Mucosa of descending colon (tissue), 3 donors: ENCODE measurements around the gene ASB6. TPM values are rescaled to one million over a fixed set of nuclear protein-coding genes. Genes with fewer than 3 reads are reported as not detected.

Experiments
- ATAC-seq: fragments of 200-7000 bp; cut with Tn5 transposase; one replicate; pipeline ENCODE4 v1.9.1; 2020; ENCODE audit warnings: mild to moderate bottlenecking, moderate library complexity
- DNase-seq, 3 donors: peaks; one replicate each; pipeline ENCODE4 v3.0.0-alpha.2; 2020
- H3K36me3 ChIP-seq: fragments of 200-600 bp; one replicate; pipeline ENCODE4 v1.8.0; 2021; ENCODE audit warnings: low read depth, mild to moderate bottlenecking
- H3K4me1 ChIP-seq: fragments of 200-600 bp; one replicate; pipeline ENCODE4 v1.8.0; 2021; ENCODE audit warnings: low read depth, mild to moderate bottlenecking
- H3K4me3 ChIP-seq: fragments of 200-600 bp; one replicate; pipeline ENCODE4 v1.8.0; 2021; ENCODE audit warnings: mild to moderate bottlenecking
- H3K9me3 ChIP-seq: fragments of 200-600 bp; one replicate; pipeline ENCODE4 v1.8.0; 2021; ENCODE audit warnings: mild to moderate bottlenecking
- intact Hi-C, 2 donors: fragments of 100-400 bp; cut with DNase I in 1 of 2; cut with micrococcal nuclease in 1 of 2; formaldehyde crosslinking; loops; one replicate each; pipeline versions ENCODE4 v1.11.0 to v1.11.1; 2022; cut with DNase I, micrococcal nuclease
- total RNA-seq, 3 donors: library from RNA; stranded (reverse); fragmentation: NEBNext Ultra II Directional in 2 of 3; extraction: Animal tissue kit (Norgen Biotek cat#: 25700) in 2 of 3; gene quantifications; one replicate each; pipeline versions ENCODE4 v1.2.1 to v1.2.4, GENCODE V29; 2021 to 2023
- TF ChIP-seq, protein P1 (sequence below): fragments of 200-600 bp; IDR thresholded peaks from one replicate; pipeline ENCODE4 v1.8.0; 2022; ENCODE audit warnings: antibody characterized with exemption, mild to moderate bottlenecking
- donor health status: DM: no; HTN: no; CAD: no; lungs with moderate emphysema.
- donor health status: DM: no; HTN: no; CAD: no.
- donor health status: DM: no; HTN: yes; CAD: no.

Gene ASB6
- total RNA-seq, 3 donors from 2014 or later, result 16.1 to 21.3 (median 17.5) TPM

DNA sequence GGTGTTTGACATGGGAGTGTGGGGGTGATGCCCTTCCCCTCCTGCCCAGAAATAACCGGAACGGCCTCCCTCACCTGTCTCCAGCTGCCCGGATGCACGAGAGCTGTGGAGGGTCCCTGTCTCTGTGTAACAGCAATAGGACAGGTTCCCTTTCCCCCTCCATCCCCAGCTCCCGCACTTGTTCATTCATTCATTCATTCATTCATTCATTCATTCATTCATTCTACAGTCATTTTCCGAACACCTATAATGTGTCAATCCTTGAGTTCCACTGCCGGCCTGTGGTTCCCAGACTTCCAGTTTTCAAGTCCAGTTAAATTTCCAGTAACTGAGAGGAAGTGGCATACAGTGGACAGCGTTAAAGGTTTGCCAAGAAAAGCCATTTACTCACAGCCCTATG, 30.8 kb upstream of the ASB6 start:
- TF ChIP-seq, protein P1, sequence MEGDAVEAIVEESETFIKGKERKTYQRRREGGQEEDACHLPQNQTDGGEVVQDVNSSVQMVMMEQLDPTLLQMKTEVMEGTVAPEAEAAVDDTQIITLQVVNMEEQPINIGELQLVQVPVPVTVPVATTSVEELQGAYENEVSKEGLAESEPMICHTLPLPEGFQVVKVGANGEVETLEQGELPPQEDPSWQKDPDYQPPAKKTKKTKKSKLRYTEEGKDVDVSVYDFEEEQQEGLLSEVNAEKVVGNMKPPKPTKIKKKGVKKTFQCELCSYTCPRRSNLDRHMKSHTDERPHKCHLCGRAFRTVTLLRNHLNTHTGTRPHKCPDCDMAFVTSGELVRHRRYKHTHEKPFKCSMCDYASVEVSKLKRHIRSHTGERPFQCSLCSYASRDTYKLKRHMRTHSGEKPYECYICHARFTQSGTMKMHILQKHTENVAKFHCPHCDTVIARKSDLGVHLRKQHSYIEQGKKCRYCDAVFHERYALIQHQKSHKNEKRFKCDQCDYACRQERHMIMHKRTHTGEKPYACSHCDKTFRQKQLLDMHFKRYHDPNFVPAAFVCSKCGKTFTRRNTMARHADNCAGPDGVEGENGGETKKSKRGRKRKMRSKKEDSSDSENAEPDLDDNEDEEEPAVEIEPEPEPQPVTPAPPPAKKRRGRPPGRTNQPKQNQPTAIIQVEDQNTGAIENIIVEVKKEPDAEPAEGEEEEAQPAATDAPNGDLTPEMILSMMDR, result no peak
- Histone ChIP-seq H3K36me3 (no peaks in the 10 kb centered on the region), H3K9me3 (no peaks in the 10 kb centered on the region), H3K4me3 (no peak overlapping the region), H3K4me1 (no peaks in the 10 kb centered on the region)
- intact Hi-C loops, result no loop called here
- DNase-seq (no peak), ATAC-seq (no peak)

DNA sequence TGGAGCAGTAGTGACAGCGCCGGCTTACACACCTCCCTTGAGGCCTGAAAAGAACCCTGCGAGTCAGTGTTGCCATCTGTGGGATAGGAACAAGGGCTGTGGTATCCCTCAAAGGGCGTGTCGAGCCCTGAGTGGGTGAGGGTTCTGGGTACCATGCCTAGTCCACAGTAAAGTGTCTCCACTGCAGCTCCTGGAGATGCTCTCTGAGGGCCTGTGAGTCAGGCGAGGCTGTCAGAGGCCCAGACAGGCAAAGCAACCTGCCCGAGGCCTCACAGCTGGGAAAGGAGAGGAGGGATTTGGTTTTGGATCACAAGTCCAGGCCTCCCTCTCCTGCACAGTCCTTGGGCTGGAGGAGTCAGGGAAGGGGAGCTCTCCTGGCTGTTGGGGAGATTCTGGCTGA, 29.6 kb upstream of the ASB6 start:
- TF ChIP-seq, protein P1, result no peak
- intact Hi-C loops, result no loop called here
- Histone ChIP-seq H3K36me3 (no peaks in the 10 kb centered on the region), H3K4me3 (no peak overlapping the region), H3K9me3 (no peaks in the 10 kb centered on the region), H3K4me1 (no peaks in the 10 kb centered on the region)
- DNase-seq (no peak), ATAC-seq (no peak)

DNA sequence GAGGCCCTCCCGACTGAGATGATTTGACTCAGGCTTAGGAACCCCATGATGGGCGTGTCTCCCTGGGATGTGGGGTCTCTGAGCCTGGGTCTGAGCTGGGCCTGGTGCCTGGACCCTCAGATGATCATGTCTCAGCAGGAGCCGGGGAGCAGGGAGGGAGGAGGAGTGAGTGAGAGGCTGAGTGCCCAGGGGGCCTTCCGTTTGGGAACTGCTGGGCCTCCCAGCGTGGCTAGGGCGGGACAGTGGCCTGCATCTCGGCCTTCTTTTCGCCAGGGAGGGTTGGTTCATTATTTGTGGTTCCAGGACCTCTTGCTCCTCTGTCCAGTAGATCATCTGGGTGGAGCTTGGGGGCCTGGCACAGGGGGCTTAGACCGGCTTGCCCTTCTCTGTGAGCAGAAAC, 29.1 kb upstream of the ASB6 start:
- no peak for ATAC-seq
- intact Hi-C loops, result no loop called here
- H3K36me3 ChIP-seq, result no peaks in the 10 kb centered on the region
- H3K4me3 ChIP-seq, result no peak overlapping the region
- H3K4me1 ChIP-seq, result no peaks in the 10 kb centered on the region
- TF ChIP-seq, protein P1, result no peak
- no peak for DNase-seq
- H3K9me3 ChIP-seq, result no peaks in the 10 kb centered on the region

DNA sequence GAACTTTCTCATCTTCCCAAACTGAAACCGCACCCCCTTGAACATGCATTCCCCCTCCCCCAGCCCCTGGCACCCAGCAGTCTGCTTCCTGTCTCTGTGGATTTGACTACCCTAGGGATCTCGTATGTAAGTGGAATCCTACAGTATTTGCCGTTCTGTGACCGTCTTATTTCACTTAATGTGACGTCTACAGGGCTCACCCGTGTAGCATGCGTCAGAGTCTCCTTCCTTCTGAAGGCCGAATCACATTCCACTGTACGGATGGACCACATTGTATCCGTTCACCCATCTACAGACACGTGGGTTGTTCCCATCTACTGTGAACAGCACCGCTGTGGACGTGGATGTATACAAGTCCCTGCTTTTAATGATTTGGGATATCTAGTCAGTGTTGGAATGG, 28.0 kb upstream of the ASB6 start:
- no peak for DNase-seq
- TF ChIP-seq, protein P1, result no peak
- intact Hi-C loops, result no loop called here
- Histone ChIP-seq H3K4me1 (no peaks in the 10 kb centered on the region), H3K9me3 (no peaks in the 10 kb centered on the region), H3K36me3 (no peaks in the 10 kb centered on the region), H3K4me3 (no peak overlapping the region)
- ATAC-seq, result no peak

DNA sequence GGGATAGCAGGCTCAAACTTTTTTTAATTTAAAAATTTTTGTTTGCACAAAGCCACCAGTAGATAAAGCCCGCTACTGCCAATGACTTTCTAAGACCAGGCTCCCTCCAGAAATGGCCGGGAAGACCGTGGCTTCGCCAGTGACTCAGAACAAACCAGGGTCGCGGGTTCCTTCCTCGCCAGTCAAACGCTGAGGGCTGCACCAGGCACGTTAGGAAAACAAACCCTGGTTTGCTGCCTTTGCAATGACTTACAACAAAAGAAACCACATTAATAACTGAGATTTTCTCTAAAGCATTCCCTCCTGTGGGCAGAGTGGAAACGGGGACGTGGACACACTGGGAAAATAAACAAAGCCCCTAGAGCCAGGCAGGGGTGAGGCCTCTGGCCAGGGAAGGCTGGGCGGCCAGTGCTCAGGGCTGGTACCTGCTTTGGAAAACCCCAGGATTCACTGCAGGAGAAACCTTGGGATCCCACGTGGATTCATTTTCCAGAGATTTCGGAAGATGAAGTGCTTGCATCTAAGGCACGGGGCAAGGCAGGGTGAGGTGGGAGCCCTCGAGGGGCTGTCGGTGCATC, 27.3 kb upstream of the ASB6 start:
- ATAC-seq, result no peak
- TF ChIP-seq, protein P1, result no peak
- Histone ChIP-seq H3K9me3 (no peaks in the 10 kb centered on the region), H3K4me1 (no peaks in the 10 kb centered on the region), H3K4me3 (no peak overlapping the region), H3K36me3 (no peaks in the 10 kb centered on the region)
- intact Hi-C loops, result no loop called here
- no peak for DNase-seq

DNA sequence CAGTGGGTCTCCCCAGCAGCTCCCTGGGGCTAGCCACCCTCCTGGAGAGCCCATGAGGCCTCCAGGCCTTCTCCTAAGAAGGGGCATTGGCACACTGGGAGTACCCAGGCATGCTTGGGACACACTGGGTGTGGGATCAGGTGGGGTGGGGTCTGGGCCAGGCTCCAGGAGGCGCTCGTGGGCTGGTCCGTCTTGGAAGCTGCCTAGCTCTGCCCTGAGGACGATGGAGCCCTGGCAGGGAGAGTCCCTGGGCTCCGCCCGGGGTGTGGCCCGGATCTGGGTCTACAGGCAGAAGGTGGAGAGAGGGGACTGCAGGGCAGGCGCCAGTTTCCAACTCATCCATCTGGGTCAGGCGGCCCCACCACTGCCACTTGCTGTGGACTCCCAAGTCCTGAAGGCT, 25.9 kb upstream of the ASB6 start:
- no peaks in the 10 kb centered on the region for H3K9me3 ChIP-seq
- intact Hi-C loops, result no loop called here
- DNase-seq, result peak in 1 of 3 donors; percentile 29
- TF ChIP-seq, protein P1, result no peak
- ATAC-seq, result peak; percentile 60
- H3K4me3 ChIP-seq, result no peak overlapping the region
- H3K4me1 ChIP-seq, result no peaks in the 10 kb centered on the region
- H3K36me3 ChIP-seq, result no peaks in the 10 kb centered on the region
